ENCODE results near the gene NELFB.

GRCh38 chr9:137317021-137317717 lies 62.0 kb downstream of the NELFB start:
- TF ChIP-seq CTCF (conservative IDR thresholded peaks at IDR 0.05; ENCODE audit: low read depth, low read length), result no peak
- no peak for TF ChIP-seq EZH2 (IDR thresholded peaks at IDR 0.05; ENCODE audit: borderline replicate concordance, low read depth, low read length, poor library complexity, severe bottlenecking)
